Endothelial cell (in vitro differentiated cells): ENCODE measurements around the gene EVA1C. TPM values are rescaled to one million over a fixed set of nuclear protein-coding genes. Genes with fewer than 3 reads are reported as not detected.
"Not testable (repeated sequence)": the region's sequence is repeated elsewhere in the genome, so short reads cannot be mapped to it uniquely, and the experiment has no call there.

Source experiments
- DNase-seq: peaks from one replicate; pipeline ENCODE4 v3.0.0; 2021; ENCODE audit warnings: low spot score
- H3K27ac Mint-ChIP-seq: one replicate; pipeline ENCODE4 v1.8.0; 2021; ENCODE audit warnings: mixed read lengths, inconsistent platforms; ENCODE audit not compliant: unreplicated experiment
- H3K27me3 Mint-ChIP-seq: one replicate; pipeline ENCODE4 v1.8.0; 2021; ENCODE audit warnings: mild to moderate bottlenecking, moderate library complexity, mixed read lengths, inconsistent platforms; ENCODE audit not compliant: unreplicated experiment
- H3K36me3 Mint-ChIP-seq: one replicate; pipeline ENCODE4 v1.8.0; 2021; ENCODE audit warnings: mild to moderate bottlenecking, low read depth, mixed read lengths, inconsistent platforms; ENCODE audit not compliant: unreplicated experiment
- H3K4me1 Mint-ChIP-seq: one replicate; pipeline ENCODE4 v1.8.0; 2021; ENCODE audit warnings: mild to moderate bottlenecking, mixed read lengths, inconsistent platforms; ENCODE audit not compliant: unreplicated experiment
- H3K4me3 Mint-ChIP-seq: one replicate; pipeline ENCODE4 v1.8.0; 2021; ENCODE audit warnings: mild to moderate bottlenecking, mixed read lengths, inconsistent platforms; ENCODE audit not compliant: unreplicated experiment
- H3K9me3 Mint-ChIP-seq: one replicate; pipeline ENCODE4 v1.8.0; 2021; ENCODE audit warnings: mixed read lengths, inconsistent platforms; ENCODE audit not compliant: unreplicated experiment
- CTCF ChIP-seq: fragments of 200-600 bp; sonication (generic); IDR thresholded peaks from one replicate; pipeline ENCODE4 v1.5.0; 2021; ENCODE audit warnings: antibody characterized with exemption; ENCODE audit not compliant: unreplicated experiment
- total RNA-seq: library from RNA; stranded (reverse); fragmentation: NEBNext Ultra II Directional; extraction: Animal tissue kit (Norgen Biotek cat#: 25700); gene quantifications from one replicate; pipeline ENCODE4 v1.2.1, GENCODE V29; 2021; ENCODE audit not compliant: unreplicated experiment

EVA1C gene
- total RNA-seq, 1 donor from 2014 or later = 1.1 TPM

- Mint-ChIP-seq H3K4me1 (no peaks in the 10 kb centered on the region), H3K27ac (no peak overlapping the region)
- no peak for DNase-seq
These were observed 47.5 kb downstream of the EVA1C start for GRCh38 chr21:32459972-32460371.

GRCh38 chr21:32461503-32461902 lies 49.0 kb downstream of the EVA1C start:
- no peak for TF ChIP-seq CTCF
- Mint-ChIP-seq H3K9me3 (no peaks in the 10 kb centered on the region), H3K27me3 (peaks cover 7% of the 10 kb centered on the region), H3K27ac (no peak overlapping the region), H3K4me1 (no peaks in the 10 kb centered on the region), H3K4me3 (no peak overlapping the region), H3K36me3 (no peaks in the 10 kb centered on the region)
- DNase-seq = no peak

More at GRCh38 chr21:32459972-32460371, 47.5 kb downstream of the EVA1C start:
- H3K9me3 Mint-ChIP-seq = no peaks in the 10 kb centered on the region
- H3K27me3 Mint-ChIP-seq = peaks cover 7% of the 10 kb centered on the region
- no peaks in the 10 kb centered on the region for H3K36me3 Mint-ChIP-seq
- no peak overlapping the region for H3K4me3 Mint-ChIP-seq
- TF ChIP-seq CTCF = no peak

GRCh38 chr21:32462564-32462963 lies 50.1 kb downstream of the EVA1C start:
- H3K27ac Mint-ChIP-seq, DNase-seq, H3K4me3 Mint-ChIP-seq, H3K9me3 Mint-ChIP-seq, H3K4me1 Mint-ChIP-seq, H3K36me3 Mint-ChIP-seq, H3K27me3 Mint-ChIP-seq: not testable (repeated sequence)

GRCh38 chr21:32463367-32463766 lies 50.9 kb downstream of the EVA1C start:
- Mint-ChIP-seq H3K27ac (no peak overlapping the region), H3K4me3 (no peak overlapping the region), H3K36me3 (no peaks in the 10 kb centered on the region), H3K9me3 (no peaks in the 10 kb centered on the region), H3K27me3 (peaks cover 7% of the 10 kb centered on the region), H3K4me1 (peaks cover under 1% of the 10 kb centered on the region)
- TF ChIP-seq CTCF = no peak
- no peak for DNase-seq

- Mint-ChIP-seq H3K27me3 (peaks cover 7% of the 10 kb centered on the region), H3K36me3 (no peaks in the 10 kb centered on the region), H3K27ac (no peak overlapping the region), H3K4me1 (peaks cover 2% of the 10 kb centered on the region), H3K9me3 (no peaks in the 10 kb centered on the region), H3K4me3 (no peak overlapping the region)
- no peak for DNase-seq
- TF ChIP-seq CTCF = no peak
These were observed 51.4 kb downstream of the EVA1C start for GRCh38 chr21:32463889-32464300.

- TF ChIP-seq CTCF = no peak
- H3K4me3 Mint-ChIP-seq = no peak overlapping the region
- DNase-seq = no peak
- no peaks in the 10 kb centered on the region for H3K36me3 Mint-ChIP-seq
- H3K27me3 Mint-ChIP-seq = peaks cover 2% of the 10 kb centered on the region
- no peak overlapping the region for H3K27ac Mint-ChIP-seq
- H3K9me3 Mint-ChIP-seq = no peaks in the 10 kb centered on the region
- peaks cover 2% of the 10 kb centered on the region for H3K4me1 Mint-ChIP-seq
These were observed 54.8 kb downstream of the EVA1C start for GRCh38 chr21:32467291-32467690.
